Stomach (tissue), 9 donors: ENCODE measurements around the gene ADGRD1. TPM values are rescaled to one million over a fixed set of nuclear protein-coding genes. Genes with fewer than 3 reads are reported as not detected.

Source experiments
- DNase-seq, 2 donors: peaks; one replicate each; pipeline versions ENCODE4 v3.0.0 to v3.0.0-alpha.2; 2013 to 2019
- H3K27ac ChIP-seq, 5 donors: fragments of 200-600 bp in 4 of 5; sonication (generic) in 4 of 5; one replicate each; pipeline ENCODE4 v1.5.1; 2013 to 2019; ENCODE audit warnings: mild to moderate bottlenecking in 1 of 5, moderate library complexity in 1 of 5
- H3K27me3 ChIP-seq, 3 donors: fragments of 200-600 bp; sonication (generic); one replicate each; pipeline ENCODE4 v1.5.1; 2017 to 2019; ENCODE audit warnings: mixed run types in 1 of 3
- H3K36me3 ChIP-seq, 4 donors: fragments of 200-600 bp; sonication (generic); 1 replicate in 3 of 4; 2 replicates in 1 of 4; pipeline ENCODE4 v1.5.1; 2016 to 2019
- H3K4me1 ChIP-seq, 4 donors: fragments of 200-600 bp; sonication (generic); one replicate each; pipeline ENCODE4 v1.5.1; 2016 to 2019
- H3K4me3 ChIP-seq, 4 donors: fragments of 200-600 bp; sonication (generic) in 3 of 4; one replicate each; pipeline ENCODE4 v1.5.1; 2016 to 2019; ENCODE audit warnings: mild to moderate bottlenecking in 1 of 4
- H3K9me3 ChIP-seq, 4 donors: fragments of 200-600 bp; sonication (generic); one replicate each; pipeline ENCODE4 v1.5.1; 2016 to 2019
- CTCF ChIP-seq, 7 experiments: fragments of 450-650 bp in 4 of 7; fragments of 200-600 bp in 3 of 7; sonication (generic) in 3 of 7; IDR thresholded peaks; one replicate each; pipeline ENCODE4 v1.5.1; 2016 to 2019; ENCODE audit warnings: antibody characterized with exemption in 7 of 7, control low read depth in 2 of 7, mild to moderate bottlenecking in 1 of 7
- EP300 ChIP-seq: sonication (generic); formaldehyde crosslinking; IDR thresholded peaks from one replicate; pipeline ENCODE4 v1.6.1; 2017; ENCODE audit warnings: antibody characterized with exemption
- POLR2A ChIP-seq, 4 donors: fragments of 450-650 bp; IDR thresholded peaks; one replicate each; pipeline ENCODE4 v1.6.1; 2016; ENCODE audit warnings: antibody characterized with exemption in 4 of 4, control low read depth in 2 of 4, mild to moderate bottlenecking in 1 of 4, moderate library complexity in 1 of 4
- POLR2AphosphoS5 ChIP-seq, 3 donors: sonication (generic); formaldehyde crosslinking; IDR thresholded peaks; one replicate each; pipeline ENCODE4 v1.6.1; 2016; ENCODE audit warnings: antibody characterized with exemption in 3 of 3
- WGBS, 5 donors: extraction: QIAGEN DNeasy Blood & Tissue Kit in 3 of 5; methylation state at CpG; one replicate each; pipeline versions ENCODE4 v1.1.5 to v1.1.7; 2013 to 2018; 5-methylcytosine and 5-hydroxymethylcytosine counted together
- intact Hi-C: fragments of 100-400 bp; cut with DNase I; formaldehyde crosslinking; loops from one replicate; pipeline ENCODE4 v1.15.1; 2023; ENCODE audit warnings: low total_unique reads
- polyA plus RNA-seq, 3 donors: library from polyadenylated mRNA; stranded (reverse); fragments of 200-250 nt; gene quantifications; one replicate each; pipeline ENCODE4 v1.2.3, GENCODE V29; 2013
- total RNA-seq, 5 donors: library from RNA; depleted of rRNA; stranded (reverse); fragments of >200 nt; gene quantifications; one replicate each; pipeline versions ENCODE4 v1.1.0 to v1.2.3, GENCODE V29; 2014 to 2016
- donor health status: healthy with polysubstance abuse.
- donor health status: Bipolar disorder and iron deficiency.
- donor health status: healthy.

ADGRD1 gene
- total and polyA plus RNA-seq, 8 donors = 3.7 to 43.8 (median 15.4) TPM

GRCh38 chr12:131009595-131010395 lies 56.1 kb downstream of the ADGRD1 start:
- Histone ChIP-seq H3K4me3 (no peak overlapping the region), H3K9me3 (no peaks in the 10 kb centered on the region), H3K27ac (peak overlapping the region in 1 of 5 donors; percentile 67), H3K27me3 (peaks cover 0 to 13% (median 0%) of the 10 kb centered on the region in 3 donors), H3K36me3 (peaks cover 0 to 13% (median 3%) of the 10 kb centered on the region in 4 donors), H3K4me1 (peaks cover 6 to 23% (median 12%) of the 10 kb centered on the region in 4 donors)
- intact Hi-C loops = no loop called here
- TF ChIP-seq POLR2A (IDR thresholded peaks at IDR 0.05) (no peak), EP300 (no peak), CTCF (IDR thresholded peaks at IDR 0.05) (no peak), POLR2AphosphoS5 (IDR thresholded peaks at IDR 0.05) (no peak)
- DNase-seq = no peak
- WGBS, 5 donors = 83 to 89% (median 87%) methylated on average over 21 of the region's 21 CpGs

- Histone ChIP-seq H3K27ac (peak overlapping the region in 1 of 5 donors; percentile 67), H3K36me3 (peaks cover 0 to 13% (median 5%) of the 10 kb centered on the region in 4 donors), H3K9me3 (no peaks in the 10 kb centered on the region), H3K27me3 (peaks cover 0 to 6% (median 0%) of the 10 kb centered on the region in 3 donors), H3K4me1 (peaks cover 6 to 23% (median 12%) of the 10 kb centered on the region in 4 donors), H3K4me3 (no peak overlapping the region)
- 83 to 86% (median 85%) methylated on average over 18 of the region's 18 CpGs for WGBS, 5 donors
- intact Hi-C loops = no loop called here
- DNase-seq = no peak
- TF ChIP-seq EP300 (no peak), POLR2AphosphoS5 (IDR thresholded peaks at IDR 0.05) (no peak), POLR2A (IDR thresholded peaks at IDR 0.05) (no peak), CTCF (IDR thresholded peaks at IDR 0.05) (no peak)
Observed at GRCh38 chr12:131010396-131011131, 56.9 kb downstream of the ADGRD1 start.

- Histone ChIP-seq H3K36me3 (peaks cover 0 to 18% (median 6%) of the 10 kb centered on the region in 4 donors), H3K4me3 (no peak overlapping the region), H3K27me3 (no peaks in the 10 kb centered on the region), H3K4me1 (peaks cover 6 to 23% (median 12%) of the 10 kb centered on the region in 4 donors), H3K27ac (peak overlapping the region in 1 of 5 donors; percentile 67), H3K9me3 (no peaks in the 10 kb centered on the region)
- 87 to 93% (median 91%) methylated on average over 35 to 40 of the region's 40 CpGs for WGBS, 5 donors
- TF ChIP-seq EP300 (no peak), POLR2A (IDR thresholded peaks at IDR 0.05) (no peak), CTCF (IDR thresholded peaks at IDR 0.05) (no peak), POLR2AphosphoS5 (IDR thresholded peaks at IDR 0.05) (no peak)
- peak in 1 of 2 donors; percentile 49 for DNase-seq
- intact Hi-C loops = no loop called here
Observed at GRCh38 chr12:131011165-131012079, 57.7 kb downstream of the ADGRD1 start.
